Ramos (cell line): ENCODE results near the gene UNC93B1.

Source experiments
- in situ Hi-C: fragments of 300-500 bp; cut with MboI; formaldehyde crosslinking; loops from one replicate; pipeline ENCODE4 v1.14.3; 2022; ENCODE audit warnings: low sequenced_read_pairs; ENCODE audit not compliant: unreplicated experiment

The UNC93B1 gene

GRCh38 chr11:68026391-68027105 lies 22.7 kb upstream of the UNC93B1 start:
- in situ Hi-C loops = no loop called here

GRCh38 chr11:68025047-68025446 lies 21.1 kb upstream of the UNC93B1 start:
- in situ Hi-C loops = no loop called here

- in situ Hi-C loops = no loop called here
Measured at GRCh38 chr11:68024508-68024907, 20.6 kb upstream of the UNC93B1 start.

GRCh38 chr11:68022531-68022930 lies 18.6 kb upstream of the UNC93B1 start:
- in situ Hi-C loops = no loop called here

GRCh38 chr11:68021167-68021787 lies 17.4 kb upstream of the UNC93B1 start:
- in situ Hi-C loops = no loop called here

GRCh38 chr11:68020575-68020974 lies 16.7 kb upstream of the UNC93B1 start:
- in situ Hi-C loops = no loop called here

- in situ Hi-C loops = no loop called here
Measured at GRCh38 chr11:68019486-68019885, 15.6 kb upstream of the UNC93B1 start.

GRCh38 chr11:68018730-68019190 lies 14.9 kb upstream of the UNC93B1 start:
- in situ Hi-C loops = no loop called here

GRCh38 chr11:68017980-68018729 lies 14.3 kb upstream of the UNC93B1 start:
- in situ Hi-C loops = no loop called here

GRCh38 chr11:68016904-68017817 lies 13.3 kb upstream of the UNC93B1 start:
- in situ Hi-C loops = no loop called here

GRCh38 chr11:68016161-68016903 lies 12.4 kb upstream of the UNC93B1 start:
- in situ Hi-C loops = no loop called here

GRCh38 chr11:68015467-68015866 lies 11.6 kb upstream of the UNC93B1 start:
- in situ Hi-C loops = no loop called here

- in situ Hi-C loops = loop anchor here (5.0 kb wide), 1 partner anchor 192 kb away; no protein-coding TSS in a partner anchor
Measured at GRCh38 chr11:68014947-68015447, 11.1 kb upstream of the UNC93B1 start.

GRCh38 chr11:68014157-68014946 lies 10.5 kb upstream of the UNC93B1 start:
- in situ Hi-C loops = loop anchor here (5.0 kb wide), 1 partner anchor 193 kb away; no protein-coding TSS in a partner anchor

GRCh38 chr11:68013611-68014156 lies 9.8 kb upstream of the UNC93B1 start:
- in situ Hi-C loops = loop anchor here (5.0 kb wide), 1 partner anchor 194 kb away; no protein-coding TSS in a partner anchor

GRCh38 chr11:68012843-68013610 lies 9.1 kb upstream of the UNC93B1 start:
- in situ Hi-C loops = loop anchor here (5.0 kb wide), 1 partner anchor 194 kb away; no protein-coding TSS in a partner anchor
